HG02840 (cell line): ENCODE measurements around the gene IFNL3.

Experiments
- ATAC-seq: cut with Tn5 transposase; IDR thresholded peaks from one replicate; pipeline ENCODE4 v1.9.1; 2021; ENCODE audit warnings: mild to moderate bottlenecking, moderate library complexity, moderate number of reproducible peaks; ENCODE audit not compliant: unreplicated experiment, low FRiP score

The IFNL3 gene

DNA sequence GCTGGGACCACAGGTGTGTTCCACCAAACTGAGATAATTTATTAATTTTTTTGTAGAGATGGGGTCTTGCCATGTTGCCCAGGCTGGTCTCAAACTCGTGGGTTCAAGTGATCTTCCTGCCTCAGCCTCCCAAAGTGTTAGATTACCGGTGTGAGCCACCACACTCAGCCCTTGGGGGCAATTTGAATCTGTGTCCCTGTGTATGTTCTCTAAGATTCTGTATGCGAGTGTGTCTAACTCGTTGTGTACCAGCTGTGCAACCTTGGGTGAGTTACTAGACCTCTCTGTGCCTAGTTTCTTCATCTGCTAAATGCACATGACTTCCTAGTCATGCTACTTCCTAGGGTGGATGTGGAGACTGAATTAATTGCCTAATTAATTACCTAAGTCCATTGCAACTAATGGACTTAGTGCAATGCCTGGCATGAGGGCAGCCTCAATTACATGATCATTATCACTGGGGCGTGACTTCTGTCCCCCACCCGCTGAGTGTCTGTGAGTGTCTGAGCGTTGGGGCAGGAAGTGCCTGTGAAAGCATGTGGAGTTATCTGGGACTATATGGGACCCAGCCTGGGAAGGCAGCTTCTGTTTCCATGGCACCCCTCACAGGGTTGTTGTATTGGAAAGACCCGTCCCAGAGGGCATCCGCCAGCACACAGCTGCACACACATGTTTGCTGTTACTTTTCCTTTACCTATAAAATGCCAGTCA lies 49.8 kb downstream of the IFNL3 start:
- ATAC-seq: no peak

DNA sequence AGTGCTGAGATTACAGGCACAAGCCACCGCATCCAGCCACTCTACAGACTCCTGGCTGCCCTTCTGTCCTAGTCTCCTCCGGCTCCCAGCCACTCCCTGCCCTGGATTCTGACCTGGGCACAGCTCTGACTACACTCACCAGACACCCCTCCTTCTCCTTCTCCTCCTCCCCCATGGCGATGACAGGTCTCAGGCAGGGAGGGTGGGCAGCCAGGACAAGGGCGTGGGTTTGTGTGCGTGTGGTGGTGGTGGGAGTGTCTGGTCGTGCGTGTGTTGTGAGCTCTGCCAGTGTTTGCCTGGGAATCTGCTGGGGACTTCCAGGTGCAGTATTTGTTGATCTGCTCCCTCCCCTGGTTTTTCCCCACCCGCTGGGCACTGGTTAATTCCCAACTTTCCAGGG lies 51.0 kb downstream of the IFNL3 start:
- no peak for ATAC-seq
